DND-41 (cell line): ENCODE data around the gene FBXW4.

Source experiments
- CTCF ChIP-seq: IDR thresholded peaks from 2 replicates; pipeline ENCODE4 v1.5.1; 2012; ENCODE audit warnings: borderline replicate concordance, low read length, moderate library complexity, mild to moderate bottlenecking; ENCODE audit not compliant: poor library complexity, severe bottlenecking; ENCODE audit errors: extremely low read depth
- EZH2 ChIP-seq: IDR thresholded peaks from 3 replicates; pipeline ENCODE4 v1.6.1; 2012; ENCODE audit warnings: borderline replicate concordance, low read depth, mild to moderate bottlenecking, moderate library complexity, low read length, inconsistent platforms; ENCODE audit not compliant: severe bottlenecking

GRCh38 chr10:101587725-101588653 lies 107.0 kb downstream of the FBXW4 start, which contains the start of the genes DPCD and POLL:
- TF ChIP-seq CTCF (no peak), EZH2 (no peak)
